Endodermal cell (in vitro differentiated cells): Measurements from ENCODE around the gene GTF2I. TPM values are rescaled to one million over a fixed set of nuclear protein-coding genes. Genes with fewer than 3 reads are reported as not detected.

Experiments used
- DNase-seq: peaks from one replicate; pipeline ENCODE4 v3.0.0-alpha.2; 2017
- H3K27ac ChIP-seq: 2 replicates; pipeline ENCODE4 v1.5.1; 2013; ENCODE audit warnings: mild to moderate bottlenecking, low read depth, low read length, moderate library complexity
- H3K27me3 ChIP-seq: 2 replicates; pipeline ENCODE4 v1.6.1; 2013; ENCODE audit warnings: mild to moderate bottlenecking, low read length, moderate library complexity; ENCODE audit not compliant: insufficient read depth, control insufficient read depth, poor library complexity, severe bottlenecking
- H3K36me3 ChIP-seq: 2 replicates; pipeline ENCODE4 v1.7.0; 2013; ENCODE audit warnings: mild to moderate bottlenecking, low read length, moderate library complexity; ENCODE audit not compliant: control insufficient read depth, insufficient read depth
- H3K4me1 ChIP-seq: one replicate; pipeline ENCODE4 v1.7.0; 2013; ENCODE audit warnings: low read length; ENCODE audit not compliant: control insufficient read depth, insufficient read depth
- H3K4me3 ChIP-seq: 2 replicates; pipeline ENCODE4 v1.5.1; 2013; ENCODE audit warnings: mild to moderate bottlenecking, low read length, moderate library complexity
- H3K9ac ChIP-seq: 2 replicates; pipeline ENCODE4 v1.6.1; 2013; ENCODE audit warnings: mild to moderate bottlenecking, low read length, moderate library complexity; ENCODE audit not compliant: poor library complexity, severe bottlenecking; ENCODE audit errors: extremely low read depth
- H3K9me3 ChIP-seq: 2 replicates; pipeline ENCODE4 v1.6.1; 2013; ENCODE audit warnings: mild to moderate bottlenecking, low read length, moderate library complexity; ENCODE audit not compliant: control insufficient read depth
- H3K27ac Mint-ChIP-seq: 2 replicates; pipeline ENCODE4 v1.8.0; 2020; ENCODE audit warnings: mixed read lengths
- H3K27me3 Mint-ChIP-seq: 2 replicates; pipeline ENCODE4 v1.8.0; 2021; ENCODE audit warnings: mild to moderate bottlenecking, mixed read lengths; ENCODE audit not compliant: insufficient read depth
- H3K36me3 Mint-ChIP-seq: 2 replicates; pipeline ENCODE4 v1.8.0; 2020; ENCODE audit warnings: low read depth, mixed read lengths
- H3K4me1 Mint-ChIP-seq: 2 replicates; pipeline ENCODE4 v1.8.0; 2020; ENCODE audit warnings: mixed read lengths
- H3K4me3 Mint-ChIP-seq: 2 replicates; pipeline ENCODE4 v1.8.0; 2020; ENCODE audit warnings: mild to moderate bottlenecking, moderate library complexity, mixed read lengths
- H3K9me3 Mint-ChIP-seq: 2 replicates; pipeline ENCODE4 v1.8.0; 2020; ENCODE audit warnings: mild to moderate bottlenecking, mixed read lengths
- CTCF ChIP-seq: fragments of 200-600 bp; sonication (generic); conservative IDR thresholded peaks from 2 replicates; pipeline ENCODE4 v1.5.0; 2021; ENCODE audit warnings: antibody characterized with exemption, mild to moderate bottlenecking
- WGBS, 2 experiments: methylation state at CpG; one replicate each; pipeline versions ENCODE4 v1.1.5 to v1.1.7; 2013; ENCODE audit warnings: missing lambda C conversion rate in 2 of 2, mixed read lengths in 1 of 2; ENCODE audit not compliant: insufficient coverage in 1 of 2, insufficient read length in 1 of 2; 5-methylcytosine and 5-hydroxymethylcytosine counted together
- total RNA-seq, 2 donors: library from RNA; stranded (reverse); fragmentation: NEBNext Ultra II Directional in 1 of 2; extraction: Animal tissue kit (Norgen Biotek cat#: 25700) in 1 of 2; gene quantifications; 2 replicates in 1 of 2; 3 replicates in 1 of 2; pipeline ENCODE4 v1.2.1, GENCODE V29; 2021

Gene GTF2I
- total RNA-seq, 2 donors from 2014 or later = 391 to 519 TPM

GRCh38 chr7:74655768-74656440, 1.6 kb upstream of the GTF2I start:
- Mint-ChIP-seq H3K4me1 (peaks cover 34% of the 10 kb centered on the region), H3K27me3 (no peaks in the 10 kb centered on the region), H3K4me3 (peak overlapping the region; percentile 82), H3K9me3 (no peaks in the 10 kb centered on the region), H3K36me3 (peaks cover 15% of the 10 kb centered on the region), H3K27ac (peak overlapping the region; percentile 99)
- TF ChIP-seq CTCF = no peak
- Histone ChIP-seq H3K36me3 (peaks cover 2% of the 10 kb centered on the region), H3K27ac (peak overlapping the region; percentile 99), H3K9ac (peak overlapping the region; percentile 94), H3K4me3 (peak overlapping the region; percentile 93), H3K9me3 (no peaks in the 10 kb centered on the region), H3K4me1 (no peaks in the 10 kb centered on the region), H3K27me3 (no peaks in the 10 kb centered on the region)
- 68 to 74% methylated on average over 18 to 20 of the region's 21 CpGs for WGBS, 2 experiments
- no peak for DNase-seq

GRCh38 chr7:74656441-74656836, 1.1 kb upstream of the GTF2I start:
- Mint-ChIP-seq H3K4me3 (peak overlapping the region; percentile 82), H3K4me1 (peaks cover 36% of the 10 kb centered on the region), H3K36me3 (peaks cover 19% of the 10 kb centered on the region), H3K27ac (peak overlapping the region; percentile 99), H3K27me3 (no peaks in the 10 kb centered on the region), H3K9me3 (no peaks in the 10 kb centered on the region)
- Histone ChIP-seq H3K9ac (peak overlapping the region; percentile 94), H3K36me3 (peaks cover 6% of the 10 kb centered on the region), H3K4me1 (no peaks in the 10 kb centered on the region), H3K27me3 (no peaks in the 10 kb centered on the region), H3K27ac (peak overlapping the region; percentile 99), H3K9me3 (no peaks in the 10 kb centered on the region), H3K4me3 (peak overlapping the region; percentile 93)
- peak; percentile 78 for DNase-seq
- 0 to 1% methylated on average over 6 to 14 of the region's 23 CpGs for WGBS, 2 experiments
- TF ChIP-seq CTCF = no peak

GRCh38 chr7:74656837-74657691, 454 bp upstream of the GTF2I start:
- 0% methylated on average over 12 to 60 of the region's 60 CpGs for WGBS, 2 experiments
- Histone ChIP-seq H3K27me3 (no peaks in the 10 kb centered on the region), H3K9me3 (no peaks in the 10 kb centered on the region), H3K4me1 (no peaks in the 10 kb centered on the region), H3K27ac (peak overlapping the region; percentile 99), H3K9ac (peak overlapping the region; percentile 94), H3K36me3 (peaks cover 6% of the 10 kb centered on the region), H3K4me3 (peak overlapping the region; percentile 93)
- Mint-ChIP-seq H3K27me3 (no peaks in the 10 kb centered on the region), H3K36me3 (peaks cover 24% of the 10 kb centered on the region), H3K4me1 (peaks cover 40% of the 10 kb centered on the region), H3K9me3 (no peaks in the 10 kb centered on the region), H3K4me3 (peak overlapping the region; percentile 82), H3K27ac (peak overlapping the region; percentile 99)
- peak; percentile 99 for DNase-seq
- TF ChIP-seq CTCF = no peak
